Thoracic aorta endothelial cell (primary cell): ENCODE results near the gene C5orf63. TPM values are rescaled to one million over a fixed set of nuclear protein-coding genes. Genes with fewer than 3 reads are reported as not detected.

Experiments
- total RNA-seq: library from RNA; depleted of rRNA; stranded (reverse); fragments of >200 nt; gene quantifications from 2 replicates; pipeline ENCODE4 v1.2.3, GENCODE V29; 2012

Gene C5orf63
- 2.1 and 2.7 TPM in 2 replicates for total RNA-seq

GRCh38 chr5:127072861-127073846 is at the start of gene C5orf63:
Gene C5orf63 (minus strand): TSS chr5:127073502. CDS start chr5:127058995, 14,507 bp downstream.

GRCh38 chr5:127030259-127031146 is 42.8 kb downstream of the C5orf63 start, which contains the start of gene MARCHF3:
Gene MARCHF3 (minus strand): TSS chr5:127030558. CDS start chr5:126918171, 112,387 bp downstream.

Other genes with a start within 250 kb of the C5orf63 start
- gene MARCHF3, start 42.9 kb downstream of the C5orf63 start, total RNA-seq: 61.0 and 81.3 TPM in 2 replicates
- 0.14 and 0.93 TPM in 2 replicates for gene MEGF10, start 217.3 kb upstream of the C5orf63 start, total RNA-seq